ENCODE results near the gene SUSD4. TPM values are rescaled to one million over a fixed set of nuclear protein-coding genes. Genes with fewer than 3 reads are reported as not detected.

SUSD4 gene
- total RNA-seq, 4 donors from 2014 or later = 0.24 to 3.2 (median 0.90) TPM

GRCh38 chr1:223226271-223226670 lies 137.7 kb downstream of the SUSD4 start:
- DNase-seq (ENCODE audit: low spot score) (no peak), ATAC-seq (ENCODE audit: low FRiP score) (no peak)
- no peak for TF ChIP-seq CTCF (IDR thresholded peaks at IDR 0.05)

- ATAC-seq (ENCODE audit: low FRiP score) = no peak
- TF ChIP-seq CTCF (IDR thresholded peaks at IDR 0.05) = no peak
- DNase-seq (ENCODE audit: low spot score) = no peak
Measured at GRCh38 chr1:223225481-223225880, 138.5 kb downstream of the SUSD4 start.

DNA sequence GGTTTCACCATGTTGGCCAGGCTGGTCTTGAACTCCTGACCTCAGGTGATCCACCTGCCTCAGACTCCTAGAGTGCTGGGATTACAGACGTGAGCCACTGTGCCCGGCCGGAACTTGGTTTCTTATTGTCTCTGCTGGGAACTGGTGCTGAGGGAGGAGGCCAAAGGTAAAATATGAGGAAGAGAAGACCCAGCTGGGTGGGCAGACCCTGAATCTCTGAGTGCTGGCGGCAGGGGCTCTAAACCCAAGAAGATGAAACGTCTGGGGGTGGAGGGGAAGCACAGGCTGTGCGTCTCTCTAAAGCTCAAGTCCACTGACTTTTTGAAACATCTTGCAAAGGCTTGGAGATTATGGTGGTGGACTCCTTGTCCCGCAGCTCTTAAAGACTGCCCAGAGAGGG lies 138.9 kb downstream of the SUSD4 start:
- ATAC-seq (ENCODE audit: low FRiP score) (no peak), DNase-seq (ENCODE audit: low spot score) (no peak)
- TF ChIP-seq CTCF (IDR thresholded peaks at IDR 0.05) = no peak

- DNase-seq (ENCODE audit: low spot score) = no peak
- ATAC-seq (ENCODE audit: low FRiP score) = no peak
- no peak for TF ChIP-seq CTCF (IDR thresholded peaks at IDR 0.05)
Measured at GRCh38 chr1:223224465-223224864, 139.5 kb downstream of the SUSD4 start.

DNA sequence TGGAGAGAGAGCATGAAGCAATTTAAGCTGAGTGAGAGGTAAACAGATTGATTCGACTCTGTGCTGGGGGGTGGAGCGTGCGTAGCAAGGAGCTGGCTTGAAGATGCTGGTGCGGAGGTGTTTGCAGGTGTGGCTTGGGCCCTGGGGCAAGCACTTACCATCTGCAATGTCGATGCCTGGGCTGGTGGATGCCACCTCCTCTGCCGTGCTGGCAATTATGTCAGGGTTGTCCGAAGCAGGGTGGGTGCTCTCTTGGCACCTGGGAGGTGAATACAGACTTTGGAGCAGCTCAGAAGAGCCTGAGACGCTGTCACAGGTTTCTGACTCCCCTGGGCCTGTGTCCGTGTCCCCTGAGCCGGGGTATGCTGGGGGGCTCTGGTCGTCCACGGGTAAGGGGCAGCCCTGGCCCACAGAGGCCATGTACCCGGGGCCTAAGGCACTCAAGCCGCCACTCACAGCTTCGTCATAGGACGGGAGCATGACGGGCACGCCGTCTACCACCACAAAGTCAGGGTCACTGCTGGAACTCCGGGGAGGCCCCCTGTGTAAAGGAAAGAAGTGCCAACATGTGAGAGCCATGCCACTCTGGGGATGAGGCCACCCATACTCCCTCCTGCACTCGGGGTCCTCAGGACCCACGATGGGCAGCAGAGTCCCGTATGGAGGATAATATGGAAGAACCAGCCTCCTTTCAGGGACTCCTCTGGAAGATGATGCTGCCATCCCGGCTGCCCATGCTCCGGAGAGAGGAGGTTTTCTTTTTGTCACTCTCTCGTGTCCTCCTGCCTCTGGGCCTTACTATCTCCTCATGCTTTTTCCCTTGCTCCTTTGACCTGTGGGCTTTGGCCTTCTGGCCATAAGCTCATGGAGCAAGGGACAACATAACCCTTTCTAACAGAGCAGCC lies 140.6 kb downstream of the SUSD4 start:
- ATAC-seq (ENCODE audit: low FRiP score) (no peak), DNase-seq (ENCODE audit: low spot score) (no peak)
- no peak for TF ChIP-seq CTCF (IDR thresholded peaks at IDR 0.05)

DNA sequence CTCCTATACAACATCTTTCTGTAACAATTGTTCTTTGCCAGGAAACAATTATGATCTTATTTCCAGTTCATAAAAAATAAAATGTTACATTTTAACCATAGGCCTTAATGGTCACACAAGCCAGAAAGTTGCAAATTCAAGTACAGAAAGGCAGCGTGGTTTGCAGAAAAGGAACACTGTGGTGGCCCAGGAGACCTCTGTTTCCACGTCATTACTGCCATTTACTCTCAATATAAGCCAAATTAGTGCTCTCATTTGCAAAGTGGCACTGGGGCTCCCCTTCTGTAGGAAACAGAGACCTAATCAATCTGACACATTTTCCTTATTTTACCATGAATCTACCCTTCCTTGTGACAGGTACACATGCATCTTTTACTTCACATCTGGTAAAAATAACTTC lies 141.6 kb downstream of the SUSD4 start:
- no peak for DNase-seq (ENCODE audit: low spot score)
- TF ChIP-seq CTCF (IDR thresholded peaks at IDR 0.05) = no peak
- no peak for ATAC-seq (ENCODE audit: low FRiP score)

- no peak for TF ChIP-seq CTCF (IDR thresholded peaks at IDR 0.05)
- DNase-seq (ENCODE audit: low spot score) (no peak), ATAC-seq (ENCODE audit: low FRiP score) (no peak)
Measured at GRCh38 chr1:223221686-223222085, 142.3 kb downstream of the SUSD4 start.

All from omental fat pad (tissue), 4 donors.